Smooth muscle cell (in vitro differentiated cells): ENCODE measurements around the gene FHOD3. TPM values are rescaled to one million over a fixed set of nuclear protein-coding genes. Genes with fewer than 3 reads are reported as not detected.

Experiments used
- DNase-seq: peaks from one replicate; lab custom pipeline; 2025; ENCODE audit not compliant: unreplicated experiment; lab: John Stamatoyannopoulos, UW
- H2AFZ ChIP-seq: fragments of 200-600 bp; sonication (generic); 2 replicates; pipeline ENCODE4 v1.6.0; 2016; ENCODE audit warnings: antibody characterized with exemption, low read depth, mild to moderate bottlenecking
- H3F3A ChIP-seq: fragments of 200-600 bp; sonication (generic); 2 replicates; pipeline ENCODE4 v1.6.0; 2017; ENCODE audit warnings: antibody characterized with exemption, low read depth
- H3K27ac ChIP-seq: fragments of 200-600 bp; sonication (generic); 2 replicates; pipeline ENCODE4 v1.5.1; 2016; ENCODE audit warnings: low read depth, mild to moderate bottlenecking
- H3K27me3 ChIP-seq: fragments of 200-600 bp; sonication (generic); 2 replicates; pipeline ENCODE4 v1.6.1; 2016; ENCODE audit warnings: low read depth, mild to moderate bottlenecking
- H3K36me3 ChIP-seq: fragments of 200-600 bp; sonication (generic); 2 replicates; pipeline ENCODE4 v1.5.1; 2016; ENCODE audit warnings: low read depth
- H3K4me1 ChIP-seq: fragments of 200-600 bp; sonication (generic); 2 replicates; pipeline ENCODE4 v1.5.1; 2016; ENCODE audit warnings: low read depth
- H3K4me2 ChIP-seq: fragments of 200-600 bp; sonication (generic); 2 replicates; pipeline ENCODE4 v1.6.0; 2016; ENCODE audit warnings: mild to moderate bottlenecking
- H3K4me3 ChIP-seq: fragments of 200-600 bp; sonication (generic); 2 replicates; pipeline ENCODE4 v1.5.1; 2016; ENCODE audit warnings: mild to moderate bottlenecking
- H3K79me2 ChIP-seq: fragments of 200-600 bp; sonication (generic); 2 replicates; pipeline ENCODE4 v1.6.0; 2016; ENCODE audit warnings: low read depth, mild to moderate bottlenecking
- H3K9ac ChIP-seq: fragments of 200-600 bp; sonication (generic); 2 replicates; pipeline ENCODE4 v1.6.0; 2016; ENCODE audit warnings: low read depth
- H3K9me3 ChIP-seq: fragments of 200-600 bp; sonication (generic); replicated peaks from 2 replicates; pipeline ENCODE4 v1.5.1; 2016; ENCODE audit warnings: low read depth
- H4K20me1 ChIP-seq: fragments of 200-600 bp; sonication (generic); 2 replicates; pipeline ENCODE4 v1.6.0; 2016; ENCODE audit warnings: low read depth
- WGBS: methylation state at CpG from one replicate; pipeline ENCODE4 v1.1.7; 2016; ENCODE audit warnings: low lambda C conversion rate; 5-methylcytosine and 5-hydroxymethylcytosine counted together
- polyA plus RNA-seq: library from polyadenylated mRNA; unstranded; fragments of >200 nt; fragmentation: Nextera tagmentation; extraction: Ambion mirVana; gene quantifications from 2 replicates; pipeline ENCODE4 v1.2.1, GENCODE V29; 2016
- total RNA-seq: library from RNA; depleted of rRNA; stranded (reverse); fragments of >200 nt; gene quantifications from 2 replicates; pipeline ENCODE4 v1.2.3, GENCODE V29; 2014
- TF ChIP-seq, protein P1 (sequence below): fragments of 200-600 bp; sonication (generic); IDR thresholded peaks from 2 replicates; pipeline ENCODE4 v1.5.1; 2017; ENCODE audit warnings: borderline replicate concordance, mild to moderate bottlenecking, antibody characterized with exemption; ENCODE audit not compliant: insufficient read depth, poor library complexity, severe bottlenecking

The FHOD3 gene
- total and polyA plus RNA-seq, 2 experiments from 2014 or later = 6.3 to 19.4 TPM

DNA sequence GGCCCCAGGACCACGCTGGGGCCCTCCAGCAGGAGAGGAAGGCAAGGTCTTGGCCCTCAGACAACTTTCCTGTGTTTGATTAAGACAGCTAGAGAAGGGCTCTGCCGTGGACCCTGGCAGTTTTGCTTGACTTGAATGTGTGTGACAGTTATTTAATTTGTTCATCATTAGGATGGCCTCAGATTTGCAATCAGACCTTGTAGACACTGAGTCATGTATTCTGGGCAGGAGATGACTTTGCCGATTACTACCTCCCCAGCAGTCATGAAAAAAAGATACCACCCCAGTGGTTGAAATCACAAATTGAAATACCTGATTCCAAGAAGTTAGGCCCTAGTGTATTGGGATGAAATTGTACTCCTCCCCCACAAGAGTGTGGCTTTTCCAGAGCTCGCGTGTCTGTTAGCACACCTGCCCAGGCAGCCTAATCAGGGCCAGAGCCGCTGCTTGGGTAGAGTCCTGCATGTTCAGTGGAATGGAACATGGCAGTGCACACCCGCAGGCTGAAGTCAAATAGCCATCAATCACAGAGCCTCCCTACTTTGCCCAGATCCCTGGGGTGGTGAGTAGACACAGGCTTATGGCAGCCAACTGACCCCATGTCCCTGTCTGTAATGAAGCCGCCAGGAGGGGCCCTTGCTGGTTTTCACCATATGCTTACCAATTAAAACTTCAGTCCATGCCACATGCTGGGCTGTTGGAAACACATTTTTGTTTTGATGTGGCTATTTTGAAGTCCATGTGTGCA lies 408.8 kb downstream of the FHOD3 start:
- no peak overlapping the region for H2AFZ ChIP-seq
- H3K4me1 ChIP-seq = no peaks in the 10 kb centered on the region
- no peak overlapping the region for H3K27ac ChIP-seq
- H3K9me3 ChIP-seq = no peaks in the 10 kb centered on the region
- H3K27me3 ChIP-seq = no peaks in the 10 kb centered on the region
- H3K4me2 ChIP-seq = no peak overlapping the region
- H3K36me3 ChIP-seq = no peaks in the 10 kb centered on the region
- 76% methylated on average over 8 of the region's 8 CpGs for WGBS
- TF ChIP-seq, protein P1, sequence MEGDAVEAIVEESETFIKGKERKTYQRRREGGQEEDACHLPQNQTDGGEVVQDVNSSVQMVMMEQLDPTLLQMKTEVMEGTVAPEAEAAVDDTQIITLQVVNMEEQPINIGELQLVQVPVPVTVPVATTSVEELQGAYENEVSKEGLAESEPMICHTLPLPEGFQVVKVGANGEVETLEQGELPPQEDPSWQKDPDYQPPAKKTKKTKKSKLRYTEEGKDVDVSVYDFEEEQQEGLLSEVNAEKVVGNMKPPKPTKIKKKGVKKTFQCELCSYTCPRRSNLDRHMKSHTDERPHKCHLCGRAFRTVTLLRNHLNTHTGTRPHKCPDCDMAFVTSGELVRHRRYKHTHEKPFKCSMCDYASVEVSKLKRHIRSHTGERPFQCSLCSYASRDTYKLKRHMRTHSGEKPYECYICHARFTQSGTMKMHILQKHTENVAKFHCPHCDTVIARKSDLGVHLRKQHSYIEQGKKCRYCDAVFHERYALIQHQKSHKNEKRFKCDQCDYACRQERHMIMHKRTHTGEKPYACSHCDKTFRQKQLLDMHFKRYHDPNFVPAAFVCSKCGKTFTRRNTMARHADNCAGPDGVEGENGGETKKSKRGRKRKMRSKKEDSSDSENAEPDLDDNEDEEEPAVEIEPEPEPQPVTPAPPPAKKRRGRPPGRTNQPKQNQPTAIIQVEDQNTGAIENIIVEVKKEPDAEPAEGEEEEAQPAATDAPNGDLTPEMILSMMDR = no peak
- no peak for DNase-seq
- H3K9ac ChIP-seq = no peak overlapping the region
- H4K20me1 ChIP-seq = no peaks in the 10 kb centered on the region
- no peaks in the 10 kb centered on the region for H3F3A ChIP-seq
- no peak overlapping the region for H3K4me3 ChIP-seq
- H3K79me2 ChIP-seq = no peaks in the 10 kb centered on the region

DNA sequence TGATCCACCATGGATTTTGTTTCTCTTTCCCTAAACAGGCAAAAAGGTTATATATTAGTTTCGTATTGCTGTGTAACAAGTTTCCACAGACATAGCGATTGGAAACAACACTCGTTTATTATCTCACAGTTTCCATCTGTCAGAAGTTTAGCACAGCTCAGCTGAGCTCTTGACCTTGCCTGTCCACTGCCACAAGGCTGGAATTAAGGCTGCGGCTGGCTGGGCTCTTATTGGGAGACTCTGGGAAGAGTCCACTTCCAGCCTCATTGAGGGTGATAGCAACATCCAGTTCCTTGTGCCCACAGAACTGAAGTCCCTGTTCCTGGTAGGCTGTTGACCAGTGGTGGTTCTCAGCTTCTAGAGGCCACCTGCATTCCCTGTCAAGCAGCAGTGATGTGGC lies 410.9 kb downstream of the FHOD3 start:
- DNase-seq = no peak
- Histone ChIP-seq H2AFZ (no peak overlapping the region), H3F3A (no peaks in the 10 kb centered on the region), H3K79me2 (no peaks in the 10 kb centered on the region), H3K9me3 (no peaks in the 10 kb centered on the region), H3K27me3 (no peaks in the 10 kb centered on the region), H3K36me3 (no peaks in the 10 kb centered on the region), H3K4me3 (no peak overlapping the region), H3K4me1 (no peaks in the 10 kb centered on the region), H3K4me2 (no peak overlapping the region), H3K27ac (no peak overlapping the region), H3K9ac (no peak overlapping the region), H4K20me1 (no peaks in the 10 kb centered on the region)
- 90% methylated on average over 4 of the region's 4 CpGs for WGBS
- TF ChIP-seq, protein P1 = no peak

- Histone ChIP-seq H3K4me2 (no peak overlapping the region), H3K36me3 (no peaks in the 10 kb centered on the region)
Measured at GRCh38 chr18:36709315-36709714, 411.8 kb downstream of the FHOD3 start.

More at GRCh38 chr18:36709315-36709714, 411.8 kb downstream of the FHOD3 start:
- Histone ChIP-seq H3K9ac (no peak overlapping the region), H3F3A (no peaks in the 10 kb centered on the region), H3K79me2 (no peaks in the 10 kb centered on the region), H2AFZ (no peak overlapping the region), H3K4me3 (no peak overlapping the region), H3K27me3 (no peaks in the 10 kb centered on the region), H4K20me1 (no peaks in the 10 kb centered on the region), H3K27ac (no peak overlapping the region), H3K9me3 (no peaks in the 10 kb centered on the region), H3K4me1 (no peaks in the 10 kb centered on the region)
- WGBS = 96% methylated on average over 6 of the region's 6 CpGs
- DNase-seq = no peak
- TF ChIP-seq, protein P1 = no peak
